ENCODE data around the gene COLEC12.

DNA sequence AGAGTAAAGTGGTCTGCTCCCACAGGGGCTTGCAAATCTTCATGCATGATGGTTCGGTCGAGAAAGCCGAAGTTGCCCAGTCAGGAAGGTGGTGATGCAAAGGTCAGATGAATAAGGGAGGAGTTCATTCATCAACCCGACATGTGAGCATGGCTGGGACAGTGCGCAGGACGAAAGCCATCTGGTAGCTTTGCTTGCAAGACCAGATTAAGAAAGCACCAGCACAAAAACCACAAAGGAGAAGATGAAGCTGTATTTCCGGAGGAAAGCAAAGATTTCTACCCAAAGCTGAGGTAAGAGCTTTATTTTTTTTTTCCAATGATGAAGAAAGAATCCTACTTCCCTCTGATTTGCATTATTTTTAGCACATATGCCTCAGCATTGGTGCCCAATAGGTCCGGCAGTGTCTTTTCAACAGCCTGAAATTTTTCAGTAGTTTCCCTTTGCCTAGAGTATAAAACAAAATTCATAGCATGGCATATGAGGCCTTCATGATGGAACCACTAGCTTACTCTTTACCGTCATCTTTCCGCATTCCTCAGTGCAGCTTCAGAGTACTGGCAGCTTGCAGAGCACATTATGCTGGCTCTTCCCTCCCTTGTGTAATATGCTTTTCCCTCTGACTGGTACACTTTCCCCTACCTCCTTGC lies 120.7 kb downstream of the COLEC12 start:
- TF ChIP-seq RUNX3 (IDR thresholded peaks at IDR 0.05; ENCODE audit: low read length) (no peak), MXI1 (IDR thresholded peaks at IDR 0.05; ENCODE audit: low read depth, low read length) (no peak), CREB1 (IDR thresholded peaks at IDR 0.05; ENCODE audit: low read depth) (no peak), RAD21 (IDR thresholded peaks at IDR 0.05; ENCODE audit: insufficient read depth, low read depth, low read length) (no peak), MLLT1 (IDR thresholded peaks at IDR 0.05) (no peak), TCF12 (IDR thresholded peaks at IDR 0.05; ENCODE audit: low read depth, low read length) (no peak), NRF1 (conservative IDR thresholded peaks at IDR 0.05; ENCODE audit: low read depth, low read length) (no peak), RCOR1 (conservative IDR thresholded peaks at IDR 0.05; ENCODE audit: low read depth, low read length) (no peak)
- TF ChIP-seq, protein P1, sequence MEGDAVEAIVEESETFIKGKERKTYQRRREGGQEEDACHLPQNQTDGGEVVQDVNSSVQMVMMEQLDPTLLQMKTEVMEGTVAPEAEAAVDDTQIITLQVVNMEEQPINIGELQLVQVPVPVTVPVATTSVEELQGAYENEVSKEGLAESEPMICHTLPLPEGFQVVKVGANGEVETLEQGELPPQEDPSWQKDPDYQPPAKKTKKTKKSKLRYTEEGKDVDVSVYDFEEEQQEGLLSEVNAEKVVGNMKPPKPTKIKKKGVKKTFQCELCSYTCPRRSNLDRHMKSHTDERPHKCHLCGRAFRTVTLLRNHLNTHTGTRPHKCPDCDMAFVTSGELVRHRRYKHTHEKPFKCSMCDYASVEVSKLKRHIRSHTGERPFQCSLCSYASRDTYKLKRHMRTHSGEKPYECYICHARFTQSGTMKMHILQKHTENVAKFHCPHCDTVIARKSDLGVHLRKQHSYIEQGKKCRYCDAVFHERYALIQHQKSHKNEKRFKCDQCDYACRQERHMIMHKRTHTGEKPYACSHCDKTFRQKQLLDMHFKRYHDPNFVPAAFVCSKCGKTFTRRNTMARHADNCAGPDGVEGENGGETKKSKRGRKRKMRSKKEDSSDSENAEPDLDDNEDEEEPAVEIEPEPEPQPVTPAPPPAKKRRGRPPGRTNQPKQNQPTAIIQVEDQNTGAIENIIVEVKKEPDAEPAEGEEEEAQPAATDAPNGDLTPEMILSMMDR (IDR thresholded peaks at IDR 0.05 in 2 of 3, conservative IDR thresholded peaks at IDR 0.05 in 1 of 3; ENCODE audit: control insufficient read depth in 2 of 3, extremely low read depth in 1 of 3, insufficient read depth in 1 of 3, low read depth in 3 of 3, low read length in 3 of 3) = no peak

All from GM12878 (cell line).